ENCODE results near the gene ZMYM3.

The ZMYM3 gene

DNA sequence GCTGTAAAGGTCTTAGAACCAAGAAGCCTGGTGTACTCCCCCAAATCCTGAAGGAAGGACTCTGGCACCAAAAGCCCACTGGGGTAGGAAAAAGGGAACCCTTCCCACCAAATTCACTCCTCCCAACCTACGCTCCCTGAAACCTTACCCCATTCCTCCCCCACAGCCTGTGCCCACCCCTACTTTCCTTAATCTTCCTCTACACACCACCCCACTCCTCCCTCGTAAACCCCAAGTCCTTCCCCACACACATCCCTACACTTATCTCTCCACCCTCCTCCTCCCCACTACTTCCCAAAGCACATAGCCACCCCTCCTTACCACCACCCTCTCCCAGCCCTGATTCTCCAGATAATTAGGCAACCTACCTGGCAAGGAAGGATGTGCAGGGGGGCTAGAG lies 1.7 kb downstream of the ZMYM3 start:
- TF ChIP-seq OSR1 (CRISPR knock-in tag; IDR thresholded peaks at IDR 0.05) (no peak), PPARA (CRISPR knock-in tag; IDR thresholded peaks at IDR 0.05; ENCODE audit: borderline replicate concordance) (no peak)

DNA sequence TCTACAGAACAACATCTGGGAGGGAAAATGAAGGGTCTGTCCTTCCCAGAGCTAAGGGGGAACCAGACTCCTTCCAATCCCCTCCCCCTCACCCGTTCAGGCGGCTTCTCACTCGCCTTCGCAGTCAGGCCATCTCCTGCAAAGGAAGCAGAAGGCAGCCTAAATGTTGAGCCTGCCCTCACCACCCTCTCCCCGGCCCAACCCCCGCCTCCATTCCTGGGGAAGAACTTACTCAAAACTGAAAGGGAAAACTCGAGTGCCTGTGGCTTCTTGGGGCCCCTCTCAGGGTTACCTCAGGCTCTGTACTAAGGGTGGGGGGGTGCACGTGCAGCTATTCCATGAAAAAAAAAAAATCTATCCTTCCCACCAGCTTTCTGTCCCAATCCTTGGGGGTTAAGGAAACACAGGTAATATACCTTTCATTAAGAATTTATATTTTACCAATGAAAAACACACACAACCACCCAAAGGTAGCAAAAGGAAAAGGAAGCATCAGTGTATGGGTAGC lies 2.4 kb downstream of the ZMYM3 start:
- TF ChIP-seq ZNF70 (CRISPR knock-in tag; IDR thresholded peaks at IDR 0.05) (no peak), ZFP3 (CRISPR knock-in tag; IDR thresholded peaks at IDR 0.05) (no peak), ISL1 (CRISPR knock-in tag; IDR thresholded peaks at IDR 0.05) (no peak), CSDC2 (CRISPR knock-in tag; IDR thresholded peaks at IDR 0.05) (no peak), ZC3H10 (CRISPR knock-in tag; IDR thresholded peaks at IDR 0.05) (no peak), BACH2 (CRISPR knock-in tag; IDR thresholded peaks at IDR 0.05; ENCODE audit: borderline replicate concordance) (no peak), GLIS3 (CRISPR knock-in tag; IDR thresholded peaks at IDR 0.05) (no peak), TCF4 (CRISPR knock-in tag; IDR thresholded peaks at IDR 0.05; ENCODE audit: borderline replicate concordance) (no peak), RARB (CRISPR knock-in tag; IDR thresholded peaks at IDR 0.05) (no peak), PPARA (CRISPR knock-in tag; IDR thresholded peaks at IDR 0.05; ENCODE audit: borderline replicate concordance) (no peak)
- TF ChIP-seq, protein P1, sequence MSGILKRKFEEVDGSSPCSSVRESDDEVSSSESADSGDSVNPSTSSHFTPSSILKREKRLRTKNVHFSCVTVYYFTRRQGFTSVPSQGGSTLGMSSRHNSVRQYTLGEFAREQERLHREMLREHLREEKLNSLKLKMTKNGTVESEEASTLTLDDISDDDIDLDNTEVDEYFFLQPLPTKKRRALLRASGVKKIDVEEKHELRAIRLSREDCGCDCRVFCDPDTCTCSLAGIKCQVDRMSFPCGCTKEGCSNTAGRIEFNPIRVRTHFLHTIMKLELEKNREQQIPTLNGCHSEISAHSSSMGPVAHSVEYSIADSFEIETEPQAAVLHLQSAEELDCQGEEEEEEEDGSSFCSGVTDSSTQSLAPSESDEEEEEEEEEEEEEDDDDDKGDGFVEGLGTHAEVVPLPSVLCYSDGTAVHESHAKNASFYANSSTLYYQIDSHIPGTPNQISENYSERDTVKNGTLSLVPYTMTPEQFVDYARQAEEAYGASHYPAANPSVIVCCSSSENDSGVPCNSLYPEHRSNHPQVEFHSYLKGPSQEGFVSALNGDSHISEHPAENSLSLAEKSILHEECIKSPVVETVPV (CRISPR knock-in tag; IDR thresholded peaks at IDR 0.05): no peak
- TF ChIP-seq, protein P2, sequence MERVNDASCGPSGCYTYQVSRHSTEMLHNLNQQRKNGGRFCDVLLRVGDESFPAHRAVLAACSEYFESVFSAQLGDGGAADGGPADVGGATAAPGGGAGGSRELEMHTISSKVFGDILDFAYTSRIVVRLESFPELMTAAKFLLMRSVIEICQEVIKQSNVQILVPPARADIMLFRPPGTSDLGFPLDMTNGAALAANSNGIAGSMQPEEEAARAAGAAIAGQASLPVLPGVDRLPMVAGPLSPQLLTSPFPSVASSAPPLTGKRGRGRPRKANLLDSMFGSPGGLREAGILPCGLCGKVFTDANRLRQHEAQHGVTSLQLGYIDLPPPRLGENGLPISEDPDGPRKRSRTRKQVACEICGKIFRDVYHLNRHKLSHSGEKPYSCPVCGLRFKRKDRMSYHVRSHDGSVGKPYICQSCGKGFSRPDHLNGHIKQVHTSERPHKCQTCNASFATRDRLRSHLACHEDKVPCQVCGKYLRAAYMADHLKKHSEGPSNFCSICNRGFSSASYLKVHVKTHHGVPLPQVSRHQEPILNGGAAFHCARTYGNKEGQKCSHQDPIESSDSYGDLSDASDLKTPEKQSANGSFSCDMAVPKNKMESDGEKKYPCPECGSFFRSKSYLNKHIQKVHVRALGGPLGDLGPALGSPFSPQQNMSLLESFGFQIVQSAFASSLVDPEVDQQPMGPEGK (CRISPR knock-in tag; IDR thresholded peaks at IDR 0.05; ENCODE audit: borderline replicate concordance): no peak
- TF ChIP-seq, protein P3, sequence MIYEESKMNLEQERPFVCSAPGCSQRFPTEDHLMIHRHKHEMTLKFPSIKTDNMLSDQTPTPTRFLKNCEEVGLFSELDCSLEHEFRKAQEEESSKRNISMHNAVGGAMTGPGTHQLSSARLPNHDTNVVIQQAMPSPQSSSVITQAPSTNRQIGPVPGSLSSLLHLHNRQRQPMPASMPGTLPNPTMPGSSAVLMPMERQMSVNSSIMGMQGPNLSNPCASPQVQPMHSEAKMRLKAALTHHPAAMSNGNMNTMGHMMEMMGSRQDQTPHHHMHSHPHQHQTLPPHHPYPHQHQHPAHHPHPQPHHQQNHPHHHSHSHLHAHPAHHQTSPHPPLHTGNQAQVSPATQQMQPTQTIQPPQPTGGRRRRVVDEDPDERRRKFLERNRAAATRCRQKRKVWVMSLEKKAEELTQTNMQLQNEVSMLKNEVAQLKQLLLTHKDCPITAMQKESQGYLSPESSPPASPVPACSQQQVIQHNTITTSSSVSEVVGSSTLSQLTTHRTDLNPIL (CRISPR knock-in tag; IDR thresholded peaks at IDR 0.05; ENCODE audit: low read depth): no peak
- TF ChIP-seq, protein P4, sequence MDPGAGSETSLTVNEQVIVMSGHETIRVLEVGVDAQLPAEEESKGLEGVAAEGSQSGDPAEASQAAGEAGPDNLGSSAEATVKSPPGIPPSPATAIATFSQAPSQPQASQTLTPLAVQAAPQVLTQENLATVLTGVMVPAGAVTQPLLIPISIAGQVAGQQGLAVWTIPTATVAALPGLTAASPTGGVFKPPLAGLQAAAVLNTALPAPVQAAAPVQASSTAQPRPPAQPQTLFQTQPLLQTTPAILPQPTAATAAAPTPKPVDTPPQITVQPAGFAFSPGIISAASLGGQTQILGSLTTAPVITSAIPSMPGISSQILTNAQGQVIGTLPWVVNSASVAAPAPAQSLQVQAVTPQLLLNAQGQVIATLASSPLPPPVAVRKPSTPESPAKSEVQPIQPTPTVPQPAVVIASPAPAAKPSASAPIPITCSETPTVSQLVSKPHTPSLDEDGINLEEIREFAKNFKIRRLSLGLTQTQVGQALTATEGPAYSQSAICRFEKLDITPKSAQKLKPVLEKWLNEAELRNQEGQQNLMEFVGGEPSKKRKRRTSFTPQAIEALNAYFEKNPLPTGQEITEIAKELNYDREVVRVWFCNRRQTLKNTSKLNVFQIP (CRISPR knock-in tag; IDR thresholded peaks at IDR 0.05; ENCODE audit: borderline replicate concordance, low read depth): no peak

More for the DNA sequence above, 1.7 kb downstream of the ZMYM3 start:
- no peak for ATAC-seq

DNA sequence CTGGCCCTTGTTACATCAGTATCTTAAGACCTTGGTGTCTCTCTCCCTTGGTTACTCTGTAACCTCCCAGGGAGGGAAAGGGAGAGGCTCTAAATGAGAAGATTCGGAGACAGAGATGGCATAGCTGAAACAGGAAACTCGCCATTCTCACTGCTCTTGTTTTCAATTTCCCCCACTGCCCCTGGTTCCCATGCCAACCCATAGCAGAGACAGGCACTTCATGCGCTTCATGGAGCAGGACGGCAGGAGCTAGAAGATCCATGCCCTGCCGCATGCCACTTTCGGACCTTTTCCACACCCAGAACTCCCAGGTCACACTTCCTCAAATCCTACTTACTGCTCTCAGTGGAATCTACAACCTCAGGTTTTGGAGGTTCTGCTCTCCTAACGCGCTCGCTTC lies 3.1 kb downstream of the ZMYM3 start:
- no peak for TF ChIP-seq GLIS3 (CRISPR knock-in tag; IDR thresholded peaks at IDR 0.05)
- TF ChIP-seq, protein P4 (CRISPR knock-in tag; IDR thresholded peaks at IDR 0.05; ENCODE audit: borderline replicate concordance, low read depth): no peak
- TF ChIP-seq, protein P3 (CRISPR knock-in tag; IDR thresholded peaks at IDR 0.05; ENCODE audit: low read depth): no peak
- no peak for ATAC-seq

More for the DNA sequence above, 2.4 kb downstream of the ZMYM3 start:
- ATAC-seq: no peak

DNA sequence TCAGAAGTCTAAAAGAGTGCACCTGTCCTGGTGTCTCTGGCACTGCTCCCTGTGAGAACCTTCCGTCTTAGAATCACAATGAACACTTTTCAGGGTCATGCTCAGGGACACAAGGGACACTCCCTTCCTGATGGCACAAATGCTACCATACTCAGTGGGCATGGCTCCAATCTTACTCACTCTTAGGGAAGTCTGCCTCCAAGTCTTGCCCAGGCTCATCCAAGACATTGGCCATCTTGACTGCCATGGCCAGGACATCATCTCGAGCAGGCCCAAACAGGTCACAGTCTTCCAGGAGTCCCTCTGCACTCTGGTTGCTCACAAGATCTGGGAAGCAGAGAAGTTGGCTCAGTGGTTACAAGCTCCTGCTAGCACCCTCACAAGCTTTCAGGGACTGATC lies 8.8 kb downstream of the ZMYM3 start:
- no peak for ATAC-seq
- no peak for TF ChIP-seq SNAI2 (CRISPR knock-in tag; IDR thresholded peaks at IDR 0.05)
- no peak for TF ChIP-seq ARNTL (CRISPR knock-in tag; IDR thresholded peaks at IDR 0.05; ENCODE audit: borderline replicate concordance, low read depth)
- TF ChIP-seq, protein P2 (CRISPR knock-in tag; IDR thresholded peaks at IDR 0.05; ENCODE audit: borderline replicate concordance): no peak
- no peak for TF ChIP-seq RARB (CRISPR knock-in tag; IDR thresholded peaks at IDR 0.05)
- no peak for TF ChIP-seq ZFP30 (CRISPR knock-in tag; IDR thresholded peaks at IDR 0.05)
- TF ChIP-seq ZNF565 (CRISPR knock-in tag; conservative IDR thresholded peaks at IDR 0.05; ENCODE audit: low read depth): no peak
- no peak for TF ChIP-seq ISL1 (CRISPR knock-in tag; IDR thresholded peaks at IDR 0.05)
- TF ChIP-seq, protein P1 (CRISPR knock-in tag; IDR thresholded peaks at IDR 0.05): no peak
- TF ChIP-seq PPARA (CRISPR knock-in tag; IDR thresholded peaks at IDR 0.05; ENCODE audit: borderline replicate concordance): no peak

Measured in SK-N-SH treated with all-trans-retinoic acid at 6 μM for 48 hours (cell line).